H9 (cell line): Measurements from ENCODE around the gene CACNA2D3. TPM values are rescaled to one million over a fixed set of nuclear protein-coding genes. Genes with fewer than 3 reads are reported as not detected.
A peak's percentile ranks its signal among the peaks of the same experiment; 100 is the strongest.

Source experiments
- DNase-seq: peaks from one replicate; pipeline ENCODE4 v3.0.0-alpha.2; 2017
- H2AFZ ChIP-seq: one replicate; pipeline ENCODE4 v1.6.1; 2013; ENCODE audit warnings: mild to moderate bottlenecking, low read length, control low read depth, moderate library complexity
- H2AK5ac ChIP-seq: 2 replicates; pipeline ENCODE4 v1.6.1; 2013; ENCODE audit warnings: low read length, control low read depth, mixed read lengths; ENCODE audit not compliant: insufficient read length
- H2BK120ac ChIP-seq: one replicate; pipeline ENCODE4 v1.6.1; 2013; ENCODE audit warnings: low read depth, mild to moderate bottlenecking, low read length, control low read depth, inconsistent platforms; ENCODE audit not compliant: poor library complexity, severe bottlenecking
- H2BK12ac ChIP-seq: 2 replicates; pipeline ENCODE4 v1.6.1; 2013; ENCODE audit warnings: low read length, control low read depth, mixed read lengths, low read depth; ENCODE audit not compliant: insufficient read length
- H2BK15ac ChIP-seq: 2 replicates; pipeline ENCODE4 v1.6.1; 2013; ENCODE audit warnings: low read depth, low read length, control low read depth
- H2BK20ac ChIP-seq: one replicate; pipeline ENCODE4 v1.6.1; 2013; ENCODE audit warnings: low read depth, mild to moderate bottlenecking, low read length, control low read depth, inconsistent platforms; ENCODE audit not compliant: poor library complexity, severe bottlenecking
- H2BK5ac ChIP-seq: 2 replicates; pipeline ENCODE4 v1.6.1; 2013; ENCODE audit warnings: low read length, control low read depth, mixed read lengths; ENCODE audit not compliant: insufficient read length
- H3K14ac ChIP-seq: 2 replicates; pipeline ENCODE4 v1.6.1; 2013; ENCODE audit warnings: low read length, control low read depth; ENCODE audit not compliant: insufficient read depth
- H3K18ac ChIP-seq: 2 replicates; pipeline ENCODE4 v1.6.1; 2013; ENCODE audit warnings: low read depth, mild to moderate bottlenecking, mixed read lengths, low read length, control low read depth; ENCODE audit not compliant: insufficient read length
- H3K23ac ChIP-seq: 2 replicates; pipeline ENCODE4 v1.6.1; 2013; ENCODE audit warnings: low read length, control low read depth, mixed read lengths, low read depth; ENCODE audit not compliant: insufficient read length
- H3K23me2 ChIP-seq: 2 replicates; pipeline ENCODE4 v1.6.1; 2013; ENCODE audit warnings: low read depth, mild to moderate bottlenecking, mixed read lengths, low read length, control low read depth; ENCODE audit not compliant: insufficient read length, poor library complexity, severe bottlenecking
- H3K27ac ChIP-seq: 2 replicates; pipeline ENCODE4 v1.5.1; 2013; ENCODE audit warnings: low read length, control low read depth, mixed read lengths, low read depth; ENCODE audit not compliant: insufficient read length
- H3K27me3 ChIP-seq: 2 replicates; pipeline ENCODE4 v1.6.1; 2013; ENCODE audit warnings: low read length, control low read depth, inconsistent platforms; ENCODE audit not compliant: insufficient read depth
- H3K4ac ChIP-seq: 2 replicates; pipeline ENCODE4 v1.6.1; 2013; ENCODE audit warnings: low read depth, mild to moderate bottlenecking, control low read depth, inconsistent platforms, low read length, moderate library complexity
- H3K4me1 ChIP-seq: 2 replicates; pipeline ENCODE4 v1.6.1; 2013; ENCODE audit warnings: low read length, control low read depth, inconsistent platforms; ENCODE audit not compliant: insufficient read depth
- H3K4me2 ChIP-seq: 2 replicates; pipeline ENCODE4 v1.6.1; 2013; ENCODE audit warnings: low read length, control low read depth, mixed read lengths; ENCODE audit not compliant: insufficient read length, insufficient read depth
- H3K56ac ChIP-seq: 2 replicates; pipeline ENCODE4 v1.6.1; 2013; ENCODE audit warnings: low read depth, mild to moderate bottlenecking, mixed read lengths, low read length, control low read depth; ENCODE audit not compliant: insufficient read length
- H3K79me1 ChIP-seq: 2 replicates; pipeline ENCODE4 v1.6.1; 2013; ENCODE audit warnings: low read depth, mild to moderate bottlenecking, moderate library complexity, low read length, control low read depth, inconsistent platforms; ENCODE audit not compliant: insufficient read depth, poor library complexity, severe bottlenecking
- H3K79me2 ChIP-seq: 2 replicates; pipeline ENCODE4 v1.6.1; 2013; ENCODE audit warnings: low read length, control low read depth, inconsistent platforms; ENCODE audit not compliant: insufficient read depth
- H3K9ac ChIP-seq: 2 replicates; pipeline ENCODE4 v1.6.1; 2013; ENCODE audit warnings: low read length, control low read depth, mixed read lengths; ENCODE audit not compliant: insufficient read length; ENCODE audit errors: extremely low read depth
- H3K9me3 ChIP-seq: one replicate; pipeline ENCODE4 v1.6.1; 2013; ENCODE audit warnings: low read depth, low read length, inconsistent platforms; ENCODE audit not compliant: control insufficient read depth
- H3T11ph ChIP-seq: one replicate; pipeline ENCODE4 v1.6.1; 2013; ENCODE audit warnings: mild to moderate bottlenecking, low read length, control low read depth, inconsistent platforms
- H4K20me1 ChIP-seq: one replicate; pipeline ENCODE4 v1.6.1; 2013; ENCODE audit not compliant: control insufficient read depth, insufficient read length, insufficient read depth
- H4K5ac ChIP-seq: 2 replicates; pipeline ENCODE4 v1.6.1; 2013; ENCODE audit warnings: low read depth, mild to moderate bottlenecking, mixed read lengths, low read length, control low read depth; ENCODE audit not compliant: insufficient read length
- H4K8ac ChIP-seq: replicated peaks from 2 replicates; pipeline ENCODE4 v1.6.1; 2013; ENCODE audit warnings: low read length, control low read depth, mixed read lengths, low read depth; ENCODE audit not compliant: insufficient read length
- H4K91ac ChIP-seq: 2 replicates; pipeline ENCODE4 v1.6.1; 2013; ENCODE audit warnings: low read depth, mild to moderate bottlenecking, moderate library complexity, mixed read lengths, low read length, control low read depth; ENCODE audit not compliant: insufficient read length
- H3K27ac Mint-ChIP-seq, 3 experiments: 2 replicates in 2 of 3; 3 replicates in 1 of 3; pipeline ENCODE4 v1.8.0; 2020 to 2021; ENCODE audit warnings: mixed read lengths in 3 of 3, mild to moderate bottlenecking in 1 of 3, moderate library complexity in 1 of 3
- H3K27me3 Mint-ChIP-seq: 2 replicates; pipeline ENCODE4 v1.8.0; 2021; ENCODE audit warnings: low read depth, mild to moderate bottlenecking, moderate library complexity, mixed read lengths
- H3K36me3 Mint-ChIP-seq, 3 experiments: 2 replicates in 2 of 3; 3 replicates in 1 of 3; pipeline ENCODE4 v1.8.0; 2020 to 2021; ENCODE audit warnings: low read depth in 3 of 3, mixed read lengths in 3 of 3; ENCODE audit not compliant: insufficient read depth in 1 of 3
- H3K4me1 Mint-ChIP-seq, 2 experiments: 2 replicates each; pipeline ENCODE4 v1.8.0; 2020; ENCODE audit warnings: mixed read lengths in 2 of 2
- H3K4me3 Mint-ChIP-seq, 2 experiments: 2 replicates in 1 of 2; 3 replicates in 1 of 2; pipeline ENCODE4 v1.8.0; 2020 to 2021; ENCODE audit warnings: mild to moderate bottlenecking in 2 of 2, mixed read lengths in 2 of 2, moderate library complexity in 1 of 2
- H3K9me3 Mint-ChIP-seq, 2 experiments: 2 replicates in 1 of 2; 3 replicates in 1 of 2; pipeline ENCODE4 v1.8.0; 2020; ENCODE audit warnings: mild to moderate bottlenecking in 2 of 2, mixed read lengths in 2 of 2, moderate library complexity in 1 of 2
- CTCF ChIP-seq: fragments of 200-600 bp; sonication (generic); conservative IDR thresholded peaks from 3 replicates; pipeline ENCODE4 v1.8.0; 2021; ENCODE audit warnings: antibody characterized with exemption, mild to moderate bottlenecking
- WGBS: extraction: QIAGEN DNeasy Blood & Tissue Kit; methylation state at CpG from one replicate; pipeline ENCODE4 v1.1.7; 2013; ENCODE audit warnings: missing lambda C conversion rate, low lambda C conversion rate, mixed read lengths; ENCODE audit not compliant: insufficient read length; ENCODE audit errors: extremely low coverage; 5-methylcytosine and 5-hydroxymethylcytosine counted together
- total RNA-seq: library from RNA; stranded (reverse); gene quantifications from 2 replicates; pipeline ENCODE4 v1.2.1, GENCODE V29; 2021

The CACNA2D3 gene
- total RNA-seq, 1 experiment from 2014 or later, result 3.2 TPM

- Mint-ChIP-seq H3K4me3 (no peak overlapping the region), H3K27me3 (no peaks in the 10 kb centered on the region; the same call in 1 of the 2 replicates), H3K4me1 (peaks cover 15 to 23% of the 10 kb centered on the region in 2 experiments), H3K27ac (peak overlapping the region in 2 of 3 experiments; percentile 19 to 45; a peak in 3 of 7 replicates), H3K9me3 (no peaks in the 10 kb centered on the region), H3K36me3 (no peaks in the 10 kb centered on the region; a peak in 1 of 7 replicates)
- Histone ChIP-seq H3K18ac (no peak overlapping the region), H2BK15ac (no peak overlapping the region), H2BK20ac (no peak overlapping the region), H3K4me1 (peaks cover 4% of the 10 kb centered on the region; the same call in 1 of the 2 replicates), H3K23me2 (no peaks in the 10 kb centered on the region), H4K5ac (no peak overlapping the region), H3K23ac (no peak overlapping the region), H3K4ac (no peak overlapping the region), H3K79me2 (no peaks in the 10 kb centered on the region), H4K20me1 (no peaks in the 10 kb centered on the region), H2BK5ac (no peak overlapping the region), H2BK12ac (no peak overlapping the region), H3K9ac (no peak overlapping the region), H3K27ac (no peak overlapping the region), H3K56ac (no peak overlapping the region), H4K91ac (no peak overlapping the region), H3K9me3 (no peaks in the 10 kb centered on the region), H2AFZ (no peak overlapping the region), H2BK120ac (no peak overlapping the region), H3K14ac (no peak overlapping the region), H3K79me1 (no peaks in the 10 kb centered on the region), H3K27me3 (no peaks in the 10 kb centered on the region), H3K4me2 (no peak overlapping the region), H2AK5ac (no peak overlapping the region), H4K8ac (no peak overlapping the region), H3T11ph (no peak overlapping the region)
- no peak for TF ChIP-seq CTCF
- DNase-seq, result no peak
- no CpG with 5 or more reads among the region's 10 CpGs for WGBS
These were observed 42.0 kb downstream of the CACNA2D3 start for GRCh38 chr3:54164192-54164975.
